MM.1S (cell line): ENCODE results near the gene NXN.

Source experiments
- CTCF ChIP-seq: fragments of 300-600 bp; sonication (generic); IDR thresholded peaks from 2 replicates; pipeline ENCODE4 v1.5.1; 2016; ENCODE audit warnings: antibody characterized with exemption, low read length, mixed read lengths
- EZH2phosphoT487 ChIP-seq: fragments of 300-600 bp; sonication (generic); IDR thresholded peaks from 2 replicates; pipeline ENCODE4 v1.6.1; 2018; ENCODE audit warnings: antibody characterized with exemption, low read length

- TF ChIP-seq CTCF (no peak), EZH2phosphoT487 (no peak)
These were observed 62.2 kb downstream of the NXN start for GRCh38 chr17:917391-917811.
